Activated naive CD8-positive, alpha-beta T cell treated with anti-CD3 and anti-CD28 coated beads for 36 hours (primary cell): ENCODE measurements around the gene FMO1. TPM values are rescaled to one million over a fixed set of nuclear protein-coding genes. Genes with fewer than 3 reads are reported as not detected.
"Not testable (repeated sequence)": the region's sequence is repeated elsewhere in the genome, so short reads cannot be mapped to it uniquely, and the experiment has no call there.

ENCODE experiments used
- DNase-seq: peaks from one replicate; pipeline ENCODE4 v3.0.0; 2021
- H3K27ac Mint-ChIP-seq: one replicate; pipeline ENCODE4 v1.8.0; 2022; ENCODE audit warnings: mild to moderate bottlenecking, moderate library complexity, mixed read lengths
- H3K27me3 Mint-ChIP-seq: one replicate; pipeline ENCODE4 v1.8.0; 2022; ENCODE audit warnings: mild to moderate bottlenecking, mixed read lengths
- H3K36me3 Mint-ChIP-seq: one replicate; pipeline ENCODE4 v1.8.0; 2021; ENCODE audit warnings: mild to moderate bottlenecking, mixed read lengths
- H3K4me1 Mint-ChIP-seq: one replicate; pipeline ENCODE4 v1.8.0; 2021; ENCODE audit warnings: mixed read lengths
- H3K4me3 Mint-ChIP-seq: one replicate; pipeline ENCODE4 v1.8.0; 2022; ENCODE audit warnings: mild to moderate bottlenecking, moderate library complexity, mixed read lengths
- H3K9me3 Mint-ChIP-seq: one replicate; pipeline ENCODE4 v1.8.0; 2022; ENCODE audit warnings: mixed read lengths
- total RNA-seq, 2 experiments: library from RNA; stranded (reverse); gene quantifications; one replicate each; pipeline ENCODE4 v1.2.3, GENCODE V29; 2021

FMO1 gene
- total RNA-seq, 2 experiments from 2014 or later = not detected

DNA sequence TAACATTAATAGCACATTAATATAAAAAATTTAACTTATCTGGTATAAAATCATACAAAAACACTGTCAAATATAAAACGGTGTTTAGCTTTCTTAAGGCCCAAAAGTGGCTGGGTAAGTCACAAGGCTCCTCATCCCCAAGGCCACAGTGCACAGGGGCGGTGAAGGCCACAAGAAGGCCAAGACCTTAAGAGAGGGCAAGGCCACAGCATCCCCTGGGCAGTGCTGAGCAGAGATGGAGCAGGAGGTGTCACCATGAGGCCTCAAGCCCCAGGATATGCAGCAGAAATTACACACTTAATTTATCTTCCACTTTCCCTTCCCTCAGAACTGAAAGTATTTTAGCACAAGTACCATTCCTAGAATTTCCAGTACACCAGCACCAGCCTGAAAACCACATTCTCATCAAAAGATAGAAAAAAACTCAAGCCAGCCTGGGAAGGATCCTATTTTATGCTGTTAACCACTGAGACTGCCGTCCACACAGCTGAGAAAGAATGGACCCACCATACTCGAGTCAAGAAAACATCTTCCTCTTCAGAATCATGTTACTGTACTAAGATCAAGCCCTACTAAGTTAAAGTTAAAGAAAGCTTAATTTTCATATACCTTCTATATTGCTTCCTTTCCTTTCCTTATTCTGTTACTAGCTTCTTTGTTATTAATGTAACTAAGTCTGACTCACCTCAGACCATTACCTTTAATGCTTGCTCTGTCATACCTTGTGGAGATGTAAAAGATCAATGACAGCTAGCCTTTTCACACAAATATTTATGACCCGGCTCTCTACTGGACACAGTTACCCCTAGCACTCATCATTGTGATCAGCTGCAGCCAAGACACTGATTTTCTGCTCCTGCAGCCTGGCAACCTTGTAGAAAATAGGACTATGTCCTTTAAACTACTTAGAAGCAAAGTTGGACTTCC, 26.4 kb upstream of the FMO1 start:
- peak overlapping the region; percentile 26 for H3K27ac Mint-ChIP-seq

DNA sequence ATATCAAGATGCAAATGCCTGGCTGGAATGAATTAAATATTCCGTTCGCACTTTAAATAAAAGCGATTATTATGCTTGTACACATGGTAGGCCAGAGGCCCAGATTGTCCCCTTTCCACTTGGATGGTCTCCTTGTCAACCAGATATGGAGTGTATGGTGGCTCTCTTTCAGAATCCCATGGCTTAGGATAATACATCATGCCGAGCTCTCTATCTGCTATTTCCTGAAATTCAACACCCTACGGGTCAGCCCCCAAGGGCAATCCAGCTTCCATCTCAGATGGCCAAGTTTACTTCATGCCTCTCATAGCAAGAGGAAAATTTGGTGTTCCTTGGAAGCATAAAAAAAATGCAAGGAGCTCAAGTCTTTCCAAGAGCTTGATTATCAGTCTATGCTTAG, 25.4 kb upstream of the FMO1 start:
- no peak for DNase-seq
- H3K4me1 Mint-ChIP-seq = peaks cover 8% of the 10 kb centered on the region
- H3K27me3 Mint-ChIP-seq = peaks cover 4% of the 10 kb centered on the region
- no peak overlapping the region for H3K27ac Mint-ChIP-seq
- H3K36me3 Mint-ChIP-seq = no peaks in the 10 kb centered on the region
- no peaks in the 10 kb centered on the region for H3K9me3 Mint-ChIP-seq
- H3K4me3 Mint-ChIP-seq = no peak overlapping the region

More for the DNA sequence above, 26.4 kb upstream of the FMO1 start:
- Mint-ChIP-seq H3K27me3 (peaks cover 12% of the 10 kb centered on the region), H3K4me3 (no peak overlapping the region), H3K9me3 (no peaks in the 10 kb centered on the region), H3K4me1 (peaks cover 8% of the 10 kb centered on the region), H3K36me3 (no peaks in the 10 kb centered on the region)
- DNase-seq = no peak

DNA sequence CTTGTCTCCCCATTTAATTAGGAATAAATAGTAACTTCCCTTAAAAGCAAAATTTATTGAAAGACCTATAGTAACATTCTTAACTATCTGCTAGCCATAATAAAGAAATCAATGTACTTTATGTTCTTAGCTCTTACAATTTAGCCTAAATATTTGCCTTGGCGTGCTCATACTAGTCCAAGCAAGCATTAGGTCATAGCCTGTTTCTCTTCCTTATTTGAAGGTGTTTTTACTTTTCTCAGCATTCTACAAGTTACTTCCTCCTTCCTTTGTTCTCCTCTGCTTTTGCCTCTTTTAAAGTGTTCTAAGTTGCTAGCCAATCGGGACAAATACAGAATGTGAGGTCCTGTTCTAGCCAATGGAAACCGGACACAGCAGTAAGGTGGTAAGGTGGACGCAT, 24.0 kb upstream of the FMO1 start:
- H3K36me3 Mint-ChIP-seq, H3K27ac Mint-ChIP-seq, H3K9me3 Mint-ChIP-seq, DNase-seq, H3K27me3 Mint-ChIP-seq, H3K4me1 Mint-ChIP-seq, H3K4me3 Mint-ChIP-seq: not testable (repeated sequence)

DNA sequence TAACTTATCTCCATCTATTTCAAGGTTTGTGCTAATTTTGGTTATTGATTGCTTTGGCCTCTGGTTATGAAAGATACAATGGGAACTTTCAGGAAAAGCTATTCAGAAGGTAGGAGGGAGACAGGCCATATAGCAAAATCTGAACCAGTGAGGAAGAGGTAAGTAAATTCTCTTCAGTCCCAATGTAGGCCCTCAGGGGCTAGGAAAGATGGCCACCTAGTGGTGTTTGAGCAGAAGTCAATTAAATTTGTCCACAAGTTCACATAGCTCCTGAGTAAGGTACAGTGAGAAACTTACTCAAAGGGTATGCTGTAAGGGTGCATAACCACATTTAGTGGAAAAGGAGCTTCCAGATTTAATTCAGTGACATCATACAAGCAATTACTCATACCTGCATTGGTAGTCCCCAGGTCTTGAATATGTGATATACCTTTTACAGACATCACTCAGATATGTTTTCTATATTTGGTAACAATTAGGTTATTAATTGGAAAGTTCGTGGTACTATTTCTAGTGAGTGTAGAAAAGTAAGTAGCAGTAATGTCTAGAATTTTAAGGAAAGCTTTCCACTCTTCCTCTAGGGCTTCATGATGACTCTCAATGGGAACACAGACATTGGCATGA, 21.4 kb upstream of the FMO1 start:
- Mint-ChIP-seq H3K4me3 (no peak overlapping the region), H3K27ac (no peak overlapping the region), H3K36me3 (no peaks in the 10 kb centered on the region), H3K9me3 (no peaks in the 10 kb centered on the region), H3K4me1 (peaks cover under 1% of the 10 kb centered on the region), H3K27me3 (peaks cover 9% of the 10 kb centered on the region)
- DNase-seq = peak; percentile 5

DNA sequence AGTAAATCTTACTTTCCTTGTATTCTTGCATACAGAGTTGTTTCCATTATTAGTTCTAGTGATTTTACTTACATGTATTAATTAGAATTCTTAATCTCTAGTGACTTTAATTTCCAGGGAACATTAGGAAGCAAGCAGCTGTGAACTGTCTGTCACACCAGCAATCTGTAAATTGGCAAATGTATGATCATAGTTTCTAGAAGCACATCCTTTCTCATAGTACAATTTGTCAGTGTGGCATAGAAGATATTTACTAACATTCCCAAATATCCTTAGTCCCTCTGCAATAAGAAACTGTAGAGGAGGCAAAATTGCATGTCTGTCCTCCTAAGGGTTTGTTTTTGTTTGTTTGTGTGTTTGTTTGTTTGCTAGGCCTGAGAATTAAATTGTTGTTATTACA, 17.0 kb upstream of the FMO1 start:
- no peak overlapping the region for H3K4me3 Mint-ChIP-seq
- H3K4me1 Mint-ChIP-seq = no peaks in the 10 kb centered on the region
- H3K36me3 Mint-ChIP-seq = peaks cover 1% of the 10 kb centered on the region
- no peak overlapping the region for H3K27ac Mint-ChIP-seq
- DNase-seq = no peak
- H3K9me3 Mint-ChIP-seq = peaks cover 3% of the 10 kb centered on the region
- H3K27me3 Mint-ChIP-seq = peaks cover 27% of the 10 kb centered on the region

GRCh38 chr1:171233183-171233582, 15.1 kb upstream of the FMO1 start:
- H3K36me3 Mint-ChIP-seq = peaks cover 1% of the 10 kb centered on the region
- peaks cover 36% of the 10 kb centered on the region for H3K27me3 Mint-ChIP-seq
- no peak overlapping the region for H3K4me3 Mint-ChIP-seq
- DNase-seq = no peak
- H3K4me1 Mint-ChIP-seq = no peaks in the 10 kb centered on the region
- H3K9me3 Mint-ChIP-seq = peaks cover 3% of the 10 kb centered on the region
- no peak overlapping the region for H3K27ac Mint-ChIP-seq

- H3K4me1 Mint-ChIP-seq, DNase-seq, H3K27ac Mint-ChIP-seq, H3K4me3 Mint-ChIP-seq, H3K36me3 Mint-ChIP-seq: not testable (repeated sequence)
- peaks cover 48% of the 10 kb centered on the region for H3K27me3 Mint-ChIP-seq
- H3K9me3 Mint-ChIP-seq = peaks cover 13% of the 10 kb centered on the region
Observed at GRCh38 chr1:171236231-171236630, 12.1 kb upstream of the FMO1 start.

DNA sequence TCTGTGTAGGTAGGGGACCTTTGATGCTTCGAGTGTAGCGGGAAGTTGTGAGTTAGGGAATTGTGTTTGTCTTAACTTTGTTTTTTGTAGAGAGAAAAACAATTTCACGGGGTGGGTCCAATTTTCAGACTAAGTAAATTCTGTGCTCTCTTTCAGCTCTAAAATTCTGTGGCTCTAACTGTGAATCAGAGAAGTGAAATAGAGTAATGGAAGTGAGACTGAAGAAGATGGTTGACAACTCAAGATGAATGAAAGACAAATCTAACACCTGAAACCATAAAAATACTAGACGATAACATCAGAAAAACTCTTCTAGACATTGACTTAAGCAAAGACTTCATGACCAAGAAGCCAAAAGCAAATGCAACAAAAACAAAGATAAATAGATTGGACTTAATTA, 4.4 kb upstream of the FMO1 start:
- no peaks in the 10 kb centered on the region for H3K36me3 Mint-ChIP-seq

GRCh38 chr1:171245458-171246064, 2.7 kb upstream of the FMO1 start:
- Mint-ChIP-seq H3K9me3 (no peaks in the 10 kb centered on the region), H3K27me3 (peaks cover 17% of the 10 kb centered on the region), H3K27ac (no peak overlapping the region), H3K4me3 (no peak overlapping the region), H3K36me3 (no peaks in the 10 kb centered on the region), H3K4me1 (no peaks in the 10 kb centered on the region)
- no peak for DNase-seq

More for the DNA sequence above, 4.4 kb upstream of the FMO1 start:
- DNase-seq = no peak
- peaks cover 10% of the 10 kb centered on the region for H3K9me3 Mint-ChIP-seq
- no peaks in the 10 kb centered on the region for H3K4me1 Mint-ChIP-seq
- no peak overlapping the region for H3K4me3 Mint-ChIP-seq
- H3K27ac Mint-ChIP-seq = no peak overlapping the region
- peaks cover 27% of the 10 kb centered on the region for H3K27me3 Mint-ChIP-seq

GRCh38 chr1:171247501-171247900, 793 bp upstream of the FMO1 start:
- H3K27me3 Mint-ChIP-seq = peaks cover 32% of the 10 kb centered on the region

DNA sequence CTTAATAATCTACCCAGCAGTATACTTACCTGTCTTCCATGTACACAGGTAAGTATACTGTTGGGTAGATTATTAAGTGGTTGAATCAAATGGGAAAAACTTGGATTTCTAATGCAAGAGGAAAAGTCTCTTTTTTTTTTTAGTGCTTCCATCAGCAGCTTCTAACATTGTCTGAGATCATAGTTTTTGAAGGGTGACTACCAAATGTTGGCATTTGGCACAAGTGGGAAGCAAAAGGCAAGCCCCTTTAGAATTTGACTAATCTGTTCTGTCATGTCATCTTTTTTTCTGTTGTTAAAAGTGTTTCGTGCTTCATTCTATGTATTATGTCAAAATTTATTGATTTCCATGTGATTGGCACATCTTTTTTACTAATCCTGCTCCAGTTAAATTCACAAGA, 547 bp downstream of the FMO1 start:
- H3K36me3 Mint-ChIP-seq = no peaks in the 10 kb centered on the region
- no peak overlapping the region for H3K27ac Mint-ChIP-seq
- H3K27me3 Mint-ChIP-seq = peaks cover 43% of the 10 kb centered on the region
- peaks cover 8% of the 10 kb centered on the region for H3K4me1 Mint-ChIP-seq
- DNase-seq = no peak
- no peaks in the 10 kb centered on the region for H3K9me3 Mint-ChIP-seq
- no peak overlapping the region for H3K4me3 Mint-ChIP-seq

More at GRCh38 chr1:171247501-171247900, 793 bp upstream of the FMO1 start:
- H3K9me3 Mint-ChIP-seq = no peaks in the 10 kb centered on the region
- H3K36me3 Mint-ChIP-seq = no peaks in the 10 kb centered on the region
- H3K4me1 Mint-ChIP-seq = peaks cover 6% of the 10 kb centered on the region
- DNase-seq = no peak
- H3K4me3 Mint-ChIP-seq = no peak overlapping the region
- no peak overlapping the region for H3K27ac Mint-ChIP-seq

GRCh38 chr1:171250263-171250662, 2.0 kb downstream of the FMO1 start:
- peaks cover 50% of the 10 kb centered on the region for H3K27me3 Mint-ChIP-seq
- H3K36me3 Mint-ChIP-seq = no peaks in the 10 kb centered on the region
- H3K4me1 Mint-ChIP-seq = peaks cover 8% of the 10 kb centered on the region
- no peak overlapping the region for H3K27ac Mint-ChIP-seq
- H3K4me3 Mint-ChIP-seq = no peak overlapping the region
- DNase-seq = no peak
- H3K9me3 Mint-ChIP-seq = no peaks in the 10 kb centered on the region

DNA sequence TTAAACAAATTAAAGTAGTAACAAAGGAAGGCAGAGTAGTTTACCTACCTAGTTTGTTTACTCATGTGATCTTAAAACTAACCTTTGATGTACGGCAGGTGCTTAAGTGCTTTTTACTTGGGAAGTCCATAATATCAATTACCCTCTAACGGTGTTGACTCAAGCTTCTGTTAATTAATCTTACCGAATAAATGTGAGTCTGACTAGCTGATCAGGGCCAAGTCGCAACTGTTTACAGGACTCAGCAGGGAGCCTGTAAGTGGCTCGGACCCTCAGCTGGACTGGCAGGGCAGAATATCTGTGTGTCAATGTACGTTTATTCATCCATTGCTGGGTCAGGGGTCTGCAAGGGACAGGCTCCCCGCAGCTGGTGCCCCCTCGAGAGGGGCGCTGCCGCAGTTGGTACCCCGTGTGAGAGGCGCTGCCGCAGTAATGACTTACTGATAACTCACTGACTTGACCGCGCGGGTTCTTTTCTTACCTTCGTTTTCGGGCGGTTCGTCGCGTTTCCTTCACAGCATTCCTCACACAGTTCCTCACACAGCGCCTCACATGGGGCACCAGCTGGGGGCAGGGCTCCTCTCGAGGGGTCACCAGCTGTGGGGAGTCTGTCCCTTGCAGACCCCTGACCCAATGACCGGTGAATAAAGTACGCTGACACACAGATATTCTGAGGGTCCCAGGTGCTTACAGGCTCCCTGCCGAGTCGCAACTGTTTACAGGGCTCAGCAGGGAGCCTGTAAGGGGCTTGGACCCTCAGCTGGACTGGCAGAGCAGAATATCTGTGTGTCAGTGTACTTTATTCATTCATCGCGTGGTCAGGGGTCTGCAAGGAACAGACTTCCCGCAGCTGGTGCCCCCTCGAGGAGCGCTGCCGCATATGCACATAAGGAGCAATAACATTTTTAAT, 3.0 kb downstream of the FMO1 start:
- Mint-ChIP-seq H3K4me1 (peaks cover 8% of the 10 kb centered on the region), H3K4me3 (peak overlapping the region; percentile 80), H3K36me3 (no peaks in the 10 kb centered on the region), H3K27ac (no peak overlapping the region), H3K27me3 (peaks cover 57% of the 10 kb centered on the region), H3K9me3 (no peaks in the 10 kb centered on the region)
- peak; percentile 38 for DNase-seq

GRCh38 chr1:171251952-171252300, 3.6 kb downstream of the FMO1 start:
- H3K9me3 Mint-ChIP-seq = no peaks in the 10 kb centered on the region
- H3K36me3 Mint-ChIP-seq = no peaks in the 10 kb centered on the region
- peak overlapping the region; percentile 80 for H3K4me3 Mint-ChIP-seq
- H3K27me3 Mint-ChIP-seq = peaks cover 57% of the 10 kb centered on the region
- H3K27ac Mint-ChIP-seq = no peak overlapping the region
- H3K4me1 Mint-ChIP-seq = peaks cover 8% of the 10 kb centered on the region
- no peak for DNase-seq
